Measurements from ENCODE around the gene GHRL.

- TF ChIP-seq, protein P1, sequence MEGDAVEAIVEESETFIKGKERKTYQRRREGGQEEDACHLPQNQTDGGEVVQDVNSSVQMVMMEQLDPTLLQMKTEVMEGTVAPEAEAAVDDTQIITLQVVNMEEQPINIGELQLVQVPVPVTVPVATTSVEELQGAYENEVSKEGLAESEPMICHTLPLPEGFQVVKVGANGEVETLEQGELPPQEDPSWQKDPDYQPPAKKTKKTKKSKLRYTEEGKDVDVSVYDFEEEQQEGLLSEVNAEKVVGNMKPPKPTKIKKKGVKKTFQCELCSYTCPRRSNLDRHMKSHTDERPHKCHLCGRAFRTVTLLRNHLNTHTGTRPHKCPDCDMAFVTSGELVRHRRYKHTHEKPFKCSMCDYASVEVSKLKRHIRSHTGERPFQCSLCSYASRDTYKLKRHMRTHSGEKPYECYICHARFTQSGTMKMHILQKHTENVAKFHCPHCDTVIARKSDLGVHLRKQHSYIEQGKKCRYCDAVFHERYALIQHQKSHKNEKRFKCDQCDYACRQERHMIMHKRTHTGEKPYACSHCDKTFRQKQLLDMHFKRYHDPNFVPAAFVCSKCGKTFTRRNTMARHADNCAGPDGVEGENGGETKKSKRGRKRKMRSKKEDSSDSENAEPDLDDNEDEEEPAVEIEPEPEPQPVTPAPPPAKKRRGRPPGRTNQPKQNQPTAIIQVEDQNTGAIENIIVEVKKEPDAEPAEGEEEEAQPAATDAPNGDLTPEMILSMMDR (IDR thresholded peaks at IDR 0.05) = no peak
- TF ChIP-seq EP300 (IDR thresholded peaks at IDR 0.05) = no peak
- TF ChIP-seq POLR2AphosphoS5 (IDR thresholded peaks at IDR 0.05) = no peak
These were observed 13.4 kb upstream of the GHRL start for GRCh38 chr3:10306156-10306555.

All from upper lobe of left lung (tissue), 4 donors.